Parathyroid adenoma (tissue), 2 donors: Measurements from ENCODE around the gene KDM1A.

Source experiments
- H2AFZ ChIP-seq: fragments of 300-600 bp; sonication (generic); one replicate; pipeline ENCODE4 v1.7.0; 2017; ENCODE audit warnings: antibody characterized with exemption, mild to moderate bottlenecking
- H3K27ac ChIP-seq: fragments of 300-600 bp; sonication (generic); one replicate; pipeline ENCODE4 v1.7.0; 2017
- H3K27me3 ChIP-seq: fragments of 300-600 bp; sonication (generic); one replicate; pipeline ENCODE4 v1.7.0; 2017; ENCODE audit warnings: low read length; ENCODE audit not compliant: control insufficient read depth, insufficient read depth
- H3K36me3 ChIP-seq: fragments of 300-600 bp; sonication (generic); one replicate; pipeline ENCODE4 v1.7.0; 2017; ENCODE audit warnings: low read length; ENCODE audit not compliant: control insufficient read depth, insufficient read depth
- H3K4me1 ChIP-seq: fragments of 300-600 bp; sonication (generic); one replicate; pipeline ENCODE4 v1.7.0; 2017; ENCODE audit warnings: control low read depth
- H3K4me2 ChIP-seq: fragments of 300-600 bp; sonication (generic); one replicate; pipeline ENCODE4 v1.7.0; 2017; ENCODE audit warnings: low read length
- H3K4me3 ChIP-seq: fragments of 300-600 bp; sonication (generic); one replicate; pipeline ENCODE4 v1.7.0; 2017; ENCODE audit warnings: low read depth, low read length
- H3K79me2 ChIP-seq: fragments of 300-600 bp; sonication (generic); one replicate; pipeline ENCODE4 v1.7.0; 2017; ENCODE audit warnings: control low read depth
- H3K9ac ChIP-seq: fragments of 300-600 bp; sonication (generic); one replicate; pipeline ENCODE4 v1.7.0; 2017; ENCODE audit warnings: mild to moderate bottlenecking
- H3K9me3 ChIP-seq: fragments of 300-600 bp; sonication (generic); one replicate; pipeline ENCODE4 v1.7.0; 2017; ENCODE audit warnings: low read length; ENCODE audit not compliant: control insufficient read depth
- CTCF ChIP-seq: fragments of 300-600 bp; sonication (generic); IDR thresholded peaks from one replicate; pipeline ENCODE4 v1.7.0; 2017; ENCODE audit warnings: antibody characterized with exemption, mild to moderate bottlenecking
- donor health status: primary hyperparathyroidism.

KDM1A gene

DNA sequence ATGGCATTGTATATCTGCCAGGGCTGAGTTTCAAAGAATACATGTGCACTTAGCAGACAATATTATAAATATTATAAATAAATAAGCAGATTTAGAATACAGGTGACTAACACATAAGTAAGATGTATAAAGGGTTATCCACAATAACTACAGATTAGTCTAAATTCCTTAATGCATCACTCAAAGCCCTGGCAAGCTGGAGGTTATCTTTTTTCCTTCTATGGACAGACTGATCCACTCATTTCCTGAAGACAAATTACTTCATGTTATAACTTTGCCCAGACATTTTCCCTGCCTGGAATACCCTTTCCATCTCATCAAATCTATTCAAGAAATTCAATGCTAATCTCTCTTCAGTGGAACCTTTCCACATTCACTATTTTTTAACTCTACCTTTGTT, 110.6 kb downstream of the KDM1A start:
- Histone ChIP-seq H3K36me3 (no peaks in the 10 kb centered on the region), H2AFZ (no peak overlapping the region), H3K4me1 (no peaks in the 10 kb centered on the region), H3K9me3 (no peaks in the 10 kb centered on the region), H3K9ac (no peak overlapping the region), H3K79me2 (peaks cover 5% of the 10 kb centered on the region), H3K27me3 (no peaks in the 10 kb centered on the region), H3K27ac (no peak overlapping the region), H3K4me2 (no peak overlapping the region), H3K4me3 (no peak overlapping the region)
- no peak for TF ChIP-seq CTCF

DNA sequence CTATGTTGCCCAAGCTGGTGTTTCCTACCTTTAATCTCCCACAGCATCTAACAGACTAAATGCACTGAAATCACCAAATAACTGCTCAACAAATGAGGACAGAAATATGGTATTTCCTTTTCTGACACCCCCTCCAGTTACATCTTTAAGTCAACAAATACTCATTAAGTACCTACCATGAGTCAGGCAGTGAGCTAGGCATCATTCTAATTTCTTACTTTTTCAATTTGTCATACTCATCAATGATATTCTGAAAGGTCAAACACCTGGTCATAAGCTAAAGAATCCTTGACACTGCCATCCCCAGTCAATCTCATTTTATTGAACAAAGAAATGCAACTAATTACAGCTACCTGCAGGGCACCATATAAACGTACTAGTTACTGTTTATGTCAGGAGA, 112.8 kb downstream of the KDM1A start:
- no peak overlapping the region for H3K4me2 ChIP-seq
- peaks cover 3% of the 10 kb centered on the region for H3K79me2 ChIP-seq
- TF ChIP-seq CTCF, result no peak
- H3K4me3 ChIP-seq, result no peak overlapping the region
- no peak overlapping the region for H2AFZ ChIP-seq
- H3K9ac ChIP-seq, result no peak overlapping the region
- no peak overlapping the region for H3K27ac ChIP-seq
- H3K9me3 ChIP-seq, result no peaks in the 10 kb centered on the region
- no peaks in the 10 kb centered on the region for H3K36me3 ChIP-seq
- no peaks in the 10 kb centered on the region for H3K27me3 ChIP-seq
- H3K4me1 ChIP-seq, result no peaks in the 10 kb centered on the region
